Measurements from ENCODE around the gene CSNK2A2. TPM values are rescaled to one million over a fixed set of nuclear protein-coding genes. Genes with fewer than 3 reads are reported as not detected.

CSNK2A2 gene
- total and polyA plus RNA-seq, 9 of the 15 experiments (the other 6 are each of a cell fraction or from before 2014, with no cell fraction given): 20.8 to 109 (median 44.7) TPM

DNA sequence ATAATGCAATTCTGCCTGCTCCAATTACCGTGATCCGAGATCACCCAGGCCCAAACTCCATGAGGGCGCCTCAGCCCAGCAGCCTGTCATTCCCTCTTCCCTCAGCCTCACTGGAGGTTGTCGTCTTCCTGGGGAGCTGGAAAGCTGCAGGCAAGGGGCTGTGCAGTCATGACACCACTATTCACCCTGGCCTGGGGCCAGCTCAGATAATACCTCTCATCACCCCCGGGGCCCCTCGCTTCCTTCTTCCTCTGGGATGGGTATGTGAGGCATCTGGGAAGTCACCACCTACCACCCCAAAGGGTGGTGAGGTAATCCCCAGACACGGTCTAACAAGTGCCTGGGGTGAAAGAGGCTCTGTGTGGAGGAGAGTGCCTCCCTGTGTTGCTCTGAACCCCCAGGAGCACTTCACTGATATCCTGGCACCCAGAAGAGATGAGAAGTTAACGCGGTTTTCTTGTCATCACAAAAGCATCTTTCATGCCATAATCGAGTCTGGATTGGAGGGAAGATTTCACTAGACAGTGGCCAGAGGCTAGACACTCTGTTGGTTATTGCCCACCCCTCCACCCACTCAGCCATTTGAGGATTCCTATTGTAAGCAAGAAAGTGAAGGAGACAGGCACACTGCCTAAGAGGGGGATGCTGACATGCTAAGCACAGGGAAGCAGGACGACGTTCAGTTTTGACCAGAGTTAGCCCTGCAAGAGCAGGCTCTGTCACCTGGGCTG is 87.2 kb downstream of the CSNK2A2 start:
- in situ Hi-C loops (cut with MboI) (no loop called here), intact Hi-C loops (cut with micrococcal nuclease) (no loop called here)
- ATAC-seq (peak; percentile 52), DNase-seq (ENCODE audit: extremely low read depth in 1 of 4, low spot score in 3 of 4) (no peak), FAIRE-seq (no peak)
- ChIA-PET POLR2A (interaction anchor here (0.6 to 0.7 kb wide), 2 partner anchors 27 to 83 kb away, joined by 3 to 4 read pairs; no protein-coding TSS in a partner anchor), CTCF (ENCODE audit: low intra/inter-chr PET ratio) (no interaction called here)
- Histone ChIP-seq H3K27ac (ENCODE audit: extremely low read depth, low read depth, low read length) (no peak overlapping the region), H3K9me3 (replicated peaks; ENCODE audit: control insufficient read depth, insufficient read depth, low read depth, low read length) (no peaks in the 10 kb centered on the region), H2AFZ (ENCODE audit: low read depth, low read length) (no peak overlapping the region), H3K9me1 (ENCODE audit: control insufficient read depth, insufficient read depth, low read length) (no peaks in the 10 kb centered on the region), H3K4me1 (replicated peaks in 1 of 2; ENCODE audit: control insufficient read depth in 2 of 2, insufficient read depth in 2 of 2, low read length in 2 of 2) (no peaks in the 10 kb centered on the region; a peak in 1 of 5 replicates), H3K4me3 (no peak overlapping the region), H4K20me1 (replicated peaks; ENCODE audit: control insufficient read depth, insufficient read depth, low read length) (no peaks in the 10 kb centered on the region), H3K79me2 (ENCODE audit: control insufficient read depth, insufficient read depth, low read length) (no peaks in the 10 kb centered on the region), H3K9ac (ENCODE audit: insufficient read depth in 1 of 2, low read depth in 2 of 2, low read length in 2 of 2) (no peak overlapping the region), H3K4me2 (ENCODE audit: insufficient read depth, low read length) (no peak overlapping the region), H3K36me3 (ENCODE audit: control insufficient read depth, insufficient read depth, low read length) (peaks cover 31% of the 10 kb centered on the region), H3K27me3 (ENCODE audit: control insufficient read depth in 2 of 2, insufficient read depth in 2 of 2, low read length in 2 of 2) (no peaks in the 10 kb centered on the region; a peak in 1 of 5 replicates)
- 13% methylated on average over 12 of the region's 12 CpGs for WGBS (ENCODE audit: insufficient coverage, low coverage, missing lambda C conversion rate)
- TF ChIP-seq NFIC (IDR thresholded peaks at IDR 0.05): peak; percentile 54
- peak; percentile 11; the same call in 1 of the 2 replicates for TF ChIP-seq CTBP1 (IDR thresholded peaks at IDR 0.05; ENCODE audit: borderline replicate concordance)
- no peak for TF ChIP-seq ZBED1 (IDR thresholded peaks at IDR 0.05)
- no peak for TF ChIP-seq RAD21 (CRISPR knock-in tag; conservative IDR thresholded peaks at IDR 0.05 in 1 of 2, IDR thresholded peaks at IDR 0.05 in 1 of 2)
- BruUV-seq (replicated peaks): no TSS peak

DNA sequence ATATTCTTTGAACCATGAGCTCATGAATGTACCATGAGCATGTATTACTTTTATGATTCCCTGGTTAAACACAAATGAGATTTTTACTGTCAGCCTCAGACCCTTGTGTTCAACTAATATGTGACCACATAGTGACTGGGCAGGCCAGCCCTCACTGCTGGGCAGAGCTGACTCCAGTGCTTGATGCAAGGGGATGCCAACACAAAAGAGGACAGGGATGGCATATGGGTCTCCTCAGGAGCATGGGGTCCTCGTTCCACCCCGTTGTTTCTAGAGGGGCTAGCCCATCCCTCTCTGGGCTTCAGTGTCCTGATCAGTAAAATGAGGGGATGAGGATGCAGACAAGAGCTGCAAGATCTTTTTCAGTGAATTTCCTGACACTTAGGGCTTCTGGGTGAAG is 88.0 kb downstream of the CSNK2A2 start:
- no TSS peak for BruUV-seq (replicated peaks)
- H3K27ac ChIP-seq (ENCODE audit: extremely low read depth, low read depth, low read length): no peak overlapping the region
- DNase-seq (ENCODE audit: extremely low read depth in 1 of 4, low spot score in 3 of 4): no peak
- H3K36me3 ChIP-seq (ENCODE audit: control insufficient read depth, insufficient read depth, low read length): peaks cover 23% of the 10 kb centered on the region
- 0% methylated on average over 2 of the region's 2 CpGs for WGBS (ENCODE audit: insufficient coverage, low coverage, missing lambda C conversion rate)
- H3K4me1 ChIP-seq (replicated peaks in 1 of 2; ENCODE audit: control insufficient read depth in 2 of 2, insufficient read depth in 2 of 2, low read length in 2 of 2): no peaks in the 10 kb centered on the region; a peak in 1 of 5 replicates
- no peak overlapping the region for H3K4me2 ChIP-seq (ENCODE audit: insufficient read depth, low read length)
- in situ Hi-C loops (cut with MboI): no loop called here
- intact Hi-C loops (cut with micrococcal nuclease): no loop called here
- H4K20me1 ChIP-seq (replicated peaks; ENCODE audit: control insufficient read depth, insufficient read depth, low read length): no peaks in the 10 kb centered on the region
- ChIA-PET POLR2A (interaction anchor here (0.6 to 0.8 kb wide), 3 partner anchors 28 to 82 kb away, joined by 3 to 4 read pairs (median 3); no protein-coding TSS in a partner anchor), CTCF (ENCODE audit: low intra/inter-chr PET ratio) (no interaction called here)
- no peak overlapping the region for H3K4me3 ChIP-seq
- H3K27me3 ChIP-seq (ENCODE audit: control insufficient read depth in 2 of 2, insufficient read depth in 2 of 2, low read length in 2 of 2): no peaks in the 10 kb centered on the region; a peak in 1 of 5 replicates
- H2AFZ ChIP-seq (ENCODE audit: low read depth, low read length): no peak overlapping the region
- H3K9ac ChIP-seq (ENCODE audit: insufficient read depth in 1 of 2, low read depth in 2 of 2, low read length in 2 of 2): no peak overlapping the region
- no peak for FAIRE-seq
- no peaks in the 10 kb centered on the region for H3K9me3 ChIP-seq (replicated peaks; ENCODE audit: control insufficient read depth, insufficient read depth, low read depth, low read length)
- no peaks in the 10 kb centered on the region for H3K9me1 ChIP-seq (ENCODE audit: control insufficient read depth, insufficient read depth, low read length)
- H3K79me2 ChIP-seq (ENCODE audit: control insufficient read depth, insufficient read depth, low read length): no peaks in the 10 kb centered on the region
- ATAC-seq: no peak
- TF ChIP-seq ZNF668 (CRISPR knock-in tag; IDR thresholded peaks at IDR 0.05) (no peak), ZNF507 (tag; conservative IDR thresholded peaks at IDR 0.05) (no peak), POLR2AphosphoS5 (IDR thresholded peaks at IDR 0.05; ENCODE audit: control insufficient read depth, insufficient read depth, low read depth, low read length) (no peak), HNRNPK (IDR thresholded peaks at IDR 0.05; ENCODE audit: low read depth, low read length, poor library complexity, severe bottlenecking) (no peak), ZNF124 (CRISPR knock-in tag; IDR thresholded peaks at IDR 0.05) (no peak), TCF7 (IDR thresholded peaks at IDR 0.05; ENCODE audit: borderline replicate concordance) (no peak), ZNF444 (CRISPR knock-in tag; IDR thresholded peaks at IDR 0.05) (no peak), RFX5 (IDR thresholded peaks at IDR 0.05; ENCODE audit: low read depth, low read length) (no peak), FOSL1 (tag; conservative IDR thresholded peaks at IDR 0.05) (no peak)
- TF ChIP-seq, protein P1, sequence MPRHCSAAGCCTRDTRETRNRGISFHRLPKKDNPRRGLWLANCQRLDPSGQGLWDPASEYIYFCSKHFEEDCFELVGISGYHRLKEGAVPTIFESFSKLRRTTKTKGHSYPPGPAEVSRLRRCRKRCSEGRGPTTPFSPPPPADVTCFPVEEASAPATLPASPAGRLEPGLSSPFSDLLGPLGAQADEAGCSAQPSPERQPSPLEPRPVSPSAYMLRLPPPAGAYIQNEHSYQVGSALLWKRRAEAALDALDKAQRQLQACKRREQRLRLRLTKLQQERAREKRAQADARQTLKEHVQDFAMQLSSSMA (CRISPR knock-in tag; IDR thresholded peaks at IDR 0.05): no peak
- TF ChIP-seq, protein P2, sequence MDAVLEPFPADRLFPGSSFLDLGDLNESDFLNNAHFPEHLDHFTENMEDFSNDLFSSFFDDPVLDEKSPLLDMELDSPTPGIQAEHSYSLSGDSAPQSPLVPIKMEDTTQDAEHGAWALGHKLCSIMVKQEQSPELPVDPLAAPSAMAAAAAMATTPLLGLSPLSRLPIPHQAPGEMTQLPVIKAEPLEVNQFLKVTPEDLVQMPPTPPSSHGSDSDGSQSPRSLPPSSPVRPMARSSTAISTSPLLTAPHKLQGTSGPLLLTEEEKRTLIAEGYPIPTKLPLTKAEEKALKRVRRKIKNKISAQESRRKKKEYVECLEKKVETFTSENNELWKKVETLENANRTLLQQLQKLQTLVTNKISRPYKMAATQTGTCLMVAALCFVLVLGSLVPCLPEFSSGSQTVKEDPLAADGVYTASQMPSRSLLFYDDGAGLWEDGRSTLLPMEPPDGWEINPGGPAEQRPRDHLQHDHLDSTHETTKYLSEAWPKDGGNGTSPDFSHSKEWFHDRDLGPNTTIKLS (IDR thresholded peaks at IDR 0.05; ENCODE audit: borderline replicate concordance, low read depth): no peak

All from K562 (cell line).